ENCODE results near the gene NDUFS2. TPM values are rescaled to one million over a fixed set of nuclear protein-coding genes. Genes with fewer than 3 reads are reported as not detected.
A peak's percentile ranks its signal among the peaks of the same experiment; 100 is the strongest.

Gene NDUFS2
- total RNA-seq (2012; rRNA removed), result 85.6 and 105 TPM in 2 replicates

DNA sequence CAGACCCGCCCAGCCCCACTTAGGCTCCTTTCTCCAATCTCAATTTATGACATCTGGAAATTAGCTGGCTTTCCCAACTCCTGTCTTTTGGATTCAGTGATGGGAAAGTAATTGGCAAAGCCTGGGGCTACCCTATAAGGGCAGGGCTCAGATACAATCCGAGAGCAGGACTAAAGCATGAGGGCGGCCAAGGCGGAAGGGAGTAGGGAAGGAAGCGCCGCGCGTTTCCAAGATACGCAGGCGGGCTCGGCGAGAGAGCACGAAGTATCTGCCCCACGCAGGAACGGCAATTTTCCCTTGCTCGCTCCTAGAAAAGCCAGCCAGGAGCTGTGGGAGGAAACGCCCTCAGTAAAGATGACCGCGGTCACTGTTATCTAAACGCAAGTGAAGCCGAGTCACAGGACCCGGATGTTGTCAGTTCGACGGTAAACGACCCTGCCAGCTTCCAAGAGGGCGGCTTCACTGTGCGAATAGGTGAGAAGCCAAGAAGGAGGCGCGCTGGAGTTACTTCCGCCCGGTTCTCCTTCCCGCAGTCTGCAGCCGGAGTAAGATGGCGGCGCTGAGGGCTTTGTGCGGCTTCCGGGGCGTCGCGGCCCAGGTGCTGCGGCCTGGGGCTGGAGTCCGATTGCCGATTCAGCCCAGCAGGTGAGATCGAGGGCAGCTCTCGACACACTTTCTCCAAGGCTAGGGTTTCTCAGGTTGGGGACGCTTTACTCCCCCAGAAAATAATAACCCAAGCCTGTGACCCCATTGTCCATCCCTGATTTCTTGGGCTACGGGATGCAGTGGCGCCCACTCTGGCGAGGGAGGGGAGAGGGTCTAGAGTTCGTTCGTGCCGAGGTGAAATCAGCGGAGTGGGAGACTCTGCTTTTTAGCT is at the start of gene NDUFS2:
NDUFS2 (plus strand) TSS at position 532 of the 877 bp plus-strand sequence; CDS start at position 551, 19 bp downstream.
- no peaks in the 10 kb centered on the region for H3K9me3 ChIP-seq (replicated peaks; ENCODE audit: low read length)
- peaks cover 57% of the 10 kb centered on the region for H3K4me1 ChIP-seq (ENCODE audit: control insufficient read depth, insufficient read depth, low read length)

GRCh38 chr1:161153176-161153575 is 49.0 kb upstream of the NDUFS2 start:
- Histone ChIP-seq H3K9ac (ENCODE audit: low read depth, low read length) (peak overlapping the region; percentile 97), H3K9me3 (replicated peaks; ENCODE audit: low read length) (no peaks in the 10 kb centered on the region), H3K4me2 (ENCODE audit: low read length) (peak overlapping the region; percentile 80), H3K4me1 (ENCODE audit: control insufficient read depth, insufficient read depth, low read length) (peaks cover 7% of the 10 kb centered on the region), H3K36me3 (ENCODE audit: insufficient read depth, low read length) (peaks cover 14% of the 10 kb centered on the region), H3K27me3 (ENCODE audit: control insufficient read depth, insufficient read depth, low read length) (no peaks in the 10 kb centered on the region), H3K4me3 (ENCODE audit: low read length) (peak overlapping the region; percentile 91)

More for the DNA sequence above, at the start of gene NDUFS2:
- peak within 1 kb of the TSS; percentile 97 for H3K9ac ChIP-seq (ENCODE audit: low read depth, low read length)
- no peaks in the 10 kb centered on the region for H3K27me3 ChIP-seq (ENCODE audit: control insufficient read depth, insufficient read depth, low read length)
- peak within 1 kb of the TSS; percentile 85 for H3K4me2 ChIP-seq (ENCODE audit: low read length)
- peak within 1 kb of the TSS; percentile 90 for H3K4me3 ChIP-seq (ENCODE audit: low read length)
- H3K36me3 ChIP-seq (ENCODE audit: insufficient read depth, low read length), result peaks cover 25% of the 10 kb centered on the region

DNA sequence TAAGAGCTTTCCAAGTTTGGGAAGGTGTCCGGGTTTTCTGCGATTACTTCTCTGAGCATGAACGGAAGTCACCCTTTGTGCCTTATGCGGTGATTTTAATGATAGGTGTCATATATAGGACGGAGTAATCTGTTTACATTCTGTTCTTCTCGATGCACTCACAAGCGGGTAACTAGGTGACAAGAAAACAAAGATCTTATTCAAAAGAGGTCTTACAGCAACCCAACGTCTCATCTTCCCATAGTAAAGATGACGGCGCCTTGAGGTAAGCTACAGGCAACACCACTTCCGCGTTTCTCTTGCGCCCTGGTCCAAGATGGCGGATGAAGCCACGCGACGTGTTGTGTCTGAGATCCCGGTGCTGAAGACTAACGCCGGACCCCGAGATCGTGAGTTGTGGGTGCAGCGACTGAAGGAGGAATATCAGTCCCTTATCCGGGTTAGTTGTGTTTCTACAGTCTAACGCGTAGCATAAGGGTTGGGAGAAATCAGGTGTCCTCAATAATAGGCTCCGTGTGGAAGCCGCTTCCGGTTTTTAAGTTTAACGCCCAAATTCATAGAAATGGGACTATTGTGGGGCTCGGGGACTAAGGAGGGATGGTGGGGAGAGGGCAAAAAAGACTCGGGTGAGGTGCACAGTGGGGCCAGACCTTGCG is 48.4 kb upstream of the NDUFS2 start, which contains the start of gene UFC1:
UFC1 (plus strand) TSS at position 297 of the 656 bp plus-strand sequence; CDS start at position 317, 20 bp downstream.
- H3K9me3 ChIP-seq (replicated peaks; ENCODE audit: low read length), result no peaks in the 10 kb centered on the region
- H3K4me1 ChIP-seq (ENCODE audit: control insufficient read depth, insufficient read depth, low read length), result peaks cover 12% of the 10 kb centered on the region
- peaks cover 20% of the 10 kb centered on the region for H3K36me3 ChIP-seq (ENCODE audit: insufficient read depth, low read length)
- peak within 1 kb of the TSS; percentile 80 for H3K4me2 ChIP-seq (ENCODE audit: low read length)
- peak within 1 kb of the TSS; percentile 91 for H3K4me3 ChIP-seq (ENCODE audit: low read length)
- H3K27me3 ChIP-seq (ENCODE audit: control insufficient read depth, insufficient read depth, low read length), result no peaks in the 10 kb centered on the region
- peak within 1 kb of the TSS; percentile 97 for H3K9ac ChIP-seq (ENCODE audit: low read depth, low read length)

GRCh38 chr1:161157867-161158266 is 44.3 kb upstream of the NDUFS2 start:
- H3K4me2 ChIP-seq (ENCODE audit: low read length), result no peak overlapping the region
- peaks cover 37% of the 10 kb centered on the region for H3K36me3 ChIP-seq (ENCODE audit: insufficient read depth, low read length)
- no peaks in the 10 kb centered on the region for H3K27me3 ChIP-seq (ENCODE audit: control insufficient read depth, insufficient read depth, low read length)
- H3K4me1 ChIP-seq (ENCODE audit: control insufficient read depth, insufficient read depth, low read length), result peaks cover 23% of the 10 kb centered on the region
- no peak overlapping the region for H3K9ac ChIP-seq (ENCODE audit: low read depth, low read length)
- H3K9me3 ChIP-seq (replicated peaks; ENCODE audit: low read length), result no peaks in the 10 kb centered on the region
- H3K4me3 ChIP-seq (ENCODE audit: low read length), result no peak overlapping the region

- Histone ChIP-seq H3K9ac (ENCODE audit: low read depth, low read length) (peak overlapping the region; percentile 86), H3K36me3 (ENCODE audit: insufficient read depth, low read length) (peaks cover 40% of the 10 kb centered on the region), H3K4me1 (ENCODE audit: control insufficient read depth, insufficient read depth, low read length) (peaks cover 23% of the 10 kb centered on the region), H3K27me3 (ENCODE audit: control insufficient read depth, insufficient read depth, low read length) (no peaks in the 10 kb centered on the region), H3K4me2 (ENCODE audit: low read length) (peak overlapping the region; percentile 93), H3K4me3 (ENCODE audit: low read length) (peak overlapping the region; percentile 86), H3K9me3 (replicated peaks; ENCODE audit: low read length) (no peaks in the 10 kb centered on the region)
Measured at GRCh38 chr1:161158316-161159010, 43.7 kb upstream of the NDUFS2 start.

- Histone ChIP-seq H3K9ac (ENCODE audit: low read depth, low read length) (peak within 1 kb of the TSS; percentile 86), H3K36me3 (ENCODE audit: insufficient read depth, low read length) (peaks cover 44% of the 10 kb centered on the region), H3K4me3 (ENCODE audit: low read length) (peak within 1 kb of the TSS; percentile 86), H3K27me3 (ENCODE audit: control insufficient read depth, insufficient read depth, low read length) (no peaks in the 10 kb centered on the region), H3K4me2 (ENCODE audit: low read length) (peak within 1 kb of the TSS; percentile 93), H3K4me1 (ENCODE audit: control insufficient read depth, insufficient read depth, low read length) (peaks cover 23% of the 10 kb centered on the region), H3K9me3 (replicated peaks; ENCODE audit: low read length) (no peaks in the 10 kb centered on the region)
Measured at GRCh38 chr1:161159087-161159912, 42.9 kb upstream of the NDUFS2 start, which contains the start of gene USP21. TSS of gene USP21 (plus strand) at chr1:161159500. CDS start at chr1:161160641, 1,141 bp downstream.

DNA sequence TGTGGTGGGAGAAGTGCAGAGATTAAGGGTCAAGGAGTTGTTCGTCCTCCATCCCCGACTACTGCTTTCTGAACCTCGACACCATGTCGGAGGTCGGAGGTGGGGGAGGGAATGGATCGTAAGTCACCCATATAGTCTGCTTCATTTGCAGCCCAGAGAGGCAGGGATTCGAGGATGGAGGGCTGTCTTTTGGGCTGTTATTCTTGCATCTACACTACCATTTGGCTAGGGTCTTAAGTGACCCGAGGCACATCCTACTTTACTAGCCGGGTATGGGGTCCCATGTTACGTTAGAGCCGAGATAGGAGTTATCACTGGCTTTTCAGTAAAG is 42.3 kb upstream of the NDUFS2 start:
- peaks cover 49% of the 10 kb centered on the region for H3K36me3 ChIP-seq (ENCODE audit: insufficient read depth, low read length)

DNA sequence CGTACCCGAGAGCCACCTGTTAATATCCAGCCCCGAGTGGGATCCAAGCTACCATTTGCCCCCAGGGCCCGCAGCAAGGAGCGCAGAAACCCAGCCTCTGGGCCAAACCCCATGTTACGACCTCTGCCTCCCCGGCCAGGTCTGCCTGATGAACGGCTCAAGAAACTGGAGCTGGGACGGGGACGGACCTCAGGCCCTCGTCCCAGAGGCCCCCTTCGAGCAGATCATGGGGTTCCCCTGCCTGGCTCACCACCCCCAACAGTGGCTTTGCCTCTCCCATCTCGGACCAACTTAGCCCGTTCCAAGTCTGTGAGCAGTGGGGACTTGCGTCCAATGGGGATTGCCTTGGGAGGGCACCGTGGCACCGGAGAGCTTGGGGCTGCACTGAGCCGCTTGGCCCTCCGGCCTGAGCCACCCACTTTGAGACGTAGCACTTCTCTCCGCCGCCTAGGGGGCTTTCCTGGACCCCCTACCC is 41.5 kb upstream of the NDUFS2 start:
- H3K36me3 ChIP-seq (ENCODE audit: insufficient read depth, low read length), result peaks cover 53% of the 10 kb centered on the region
- H3K4me2 ChIP-seq (ENCODE audit: low read length), result peak overlapping the region; percentile 93
- no peaks in the 10 kb centered on the region for H3K27me3 ChIP-seq (ENCODE audit: control insufficient read depth, insufficient read depth, low read length)
- H3K4me3 ChIP-seq (ENCODE audit: low read length), result no peak overlapping the region
- no peaks in the 10 kb centered on the region for H3K9me3 ChIP-seq (replicated peaks; ENCODE audit: low read length)
- H3K9ac ChIP-seq (ENCODE audit: low read depth, low read length), result no peak overlapping the region
- H3K4me1 ChIP-seq (ENCODE audit: control insufficient read depth, insufficient read depth, low read length), result peaks cover 24% of the 10 kb centered on the region

More for the DNA sequence above, 42.3 kb upstream of the NDUFS2 start:
- H3K4me3 ChIP-seq (ENCODE audit: low read length), result peak overlapping the region; percentile 86
- H3K9me3 ChIP-seq (replicated peaks; ENCODE audit: low read length), result no peaks in the 10 kb centered on the region
- H3K9ac ChIP-seq (ENCODE audit: low read depth, low read length), result peak overlapping the region; percentile 86
- peak overlapping the region; percentile 93 for H3K4me2 ChIP-seq (ENCODE audit: low read length)
- peaks cover 19% of the 10 kb centered on the region for H3K4me1 ChIP-seq (ENCODE audit: control insufficient read depth, insufficient read depth, low read length)
- no peaks in the 10 kb centered on the region for H3K27me3 ChIP-seq (ENCODE audit: control insufficient read depth, insufficient read depth, low read length)

DNA sequence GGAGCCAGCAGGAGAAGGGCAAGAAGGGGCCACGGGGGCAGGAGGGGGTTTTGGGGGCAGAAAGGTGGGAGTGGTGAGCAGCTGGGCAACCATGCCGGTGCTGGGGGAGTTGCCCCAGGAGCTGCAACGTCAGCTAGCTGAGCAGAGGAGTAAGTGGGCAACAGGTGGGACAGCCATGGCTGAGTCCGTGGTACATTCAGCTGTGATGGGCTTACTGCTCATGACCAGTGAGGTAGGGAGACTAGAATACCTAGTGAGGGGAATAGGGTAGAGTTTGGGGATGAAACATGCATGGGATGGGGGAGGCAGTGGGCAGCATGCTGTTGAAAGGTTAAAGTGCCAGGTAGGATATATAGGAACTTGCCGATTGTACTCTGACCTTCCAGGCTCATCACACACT is 40.5 kb upstream of the NDUFS2 start:
- Histone ChIP-seq H3K9ac (ENCODE audit: low read depth, low read length) (no peak overlapping the region), H3K4me2 (ENCODE audit: low read length) (no peak overlapping the region), H3K4me3 (ENCODE audit: low read length) (no peak overlapping the region), H3K9me3 (replicated peaks; ENCODE audit: low read length) (no peaks in the 10 kb centered on the region), H3K4me1 (ENCODE audit: control insufficient read depth, insufficient read depth, low read length) (peaks cover 25% of the 10 kb centered on the region), H3K36me3 (ENCODE audit: insufficient read depth, low read length) (peaks cover 53% of the 10 kb centered on the region), H3K27me3 (ENCODE audit: control insufficient read depth, insufficient read depth, low read length) (no peaks in the 10 kb centered on the region)

GRCh38 chr1:161162052-161162451 is 40.1 kb upstream of the NDUFS2 start:
- no peak overlapping the region for H3K4me3 ChIP-seq (ENCODE audit: low read length)
- peaks cover 26% of the 10 kb centered on the region for H3K4me1 ChIP-seq (ENCODE audit: control insufficient read depth, insufficient read depth, low read length)
- H3K36me3 ChIP-seq (ENCODE audit: insufficient read depth, low read length), result peaks cover 50% of the 10 kb centered on the region

More at GRCh38 chr1:161162052-161162451, 40.1 kb upstream of the NDUFS2 start:
- no peaks in the 10 kb centered on the region for H3K27me3 ChIP-seq (ENCODE audit: control insufficient read depth, insufficient read depth, low read length)
- H3K9ac ChIP-seq (ENCODE audit: low read depth, low read length), result no peak overlapping the region
- H3K4me2 ChIP-seq (ENCODE audit: low read length), result no peak overlapping the region
- no peaks in the 10 kb centered on the region for H3K9me3 ChIP-seq (replicated peaks; ENCODE audit: low read length)
